ENCODE data around the gene FKBP5.

GRCh38 chr6:35663447-35664235 is 25.1 kb downstream of the FKBP5 start:
- TF ChIP-seq CTCF (IDR thresholded peaks at IDR 0.05; ENCODE audit: poor library complexity, severe bottlenecking), result no peak
- TF ChIP-seq EZH2 (IDR thresholded peaks at IDR 0.05; ENCODE audit: borderline replicate concordance, insufficient read depth, low read length, poor library complexity, severe bottlenecking), result no peak

Data from neural cell (in vitro differentiated cells).